COR-L47 (cell line): ENCODE measurements around the gene FPR3.
"Not testable (repeated sequence)": the region's sequence is repeated elsewhere in the genome, so short reads cannot be mapped to it uniquely, and the experiment has no call there.

Experiments
- DNase-seq: peaks from one replicate; lab custom pipeline; 2025; lab: John Stamatoyannopoulos, UW

Gene FPR3

GRCh38 chr19:51784109-51784785 lies 10.7 kb upstream of the FPR3 start:
- DNase-seq = no peak

- DNase-seq = no peak
Observed at GRCh38 chr19:51784922-51785690, 9.9 kb upstream of the FPR3 start.

- DNase-seq = no peak
Observed at GRCh38 chr19:51786646-51787494, 8.1 kb upstream of the FPR3 start.

GRCh38 chr19:51788029-51788428 lies 6.9 kb upstream of the FPR3 start:
- no peak for DNase-seq

- DNase-seq = no peak
Observed at GRCh38 chr19:51789061-51789795, 5.7 kb upstream of the FPR3 start.

GRCh38 chr19:51792932-51793331 lies 2.0 kb upstream of the FPR3 start:
- DNase-seq = no peak

GRCh38 chr19:51793994-51794393 lies 963 bp upstream of the FPR3 start:
- no peak for DNase-seq

- no peak for DNase-seq
Observed at GRCh38 chr19:51796195-51796679, 1.3 kb downstream of the FPR3 start.

GRCh38 chr19:51797480-51797879 lies 2.5 kb downstream of the FPR3 start:
- no peak for DNase-seq

GRCh38 chr19:51798062-51798461 lies 3.1 kb downstream of the FPR3 start:
- no peak for DNase-seq

GRCh38 chr19:51799034-51799773 lies 4.2 kb downstream of the FPR3 start:
- no peak for DNase-seq

- DNase-seq = no peak
Observed at GRCh38 chr19:51799774-51800472, 5.0 kb downstream of the FPR3 start.

GRCh38 chr19:51800473-51801244 lies 5.7 kb downstream of the FPR3 start:
- no peak for DNase-seq

GRCh38 chr19:51802775-51803174 lies 7.8 kb downstream of the FPR3 start:
- DNase-seq = no peak

GRCh38 chr19:51803519-51803918 lies 8.6 kb downstream of the FPR3 start:
- DNase-seq = no peak

GRCh38 chr19:51803967-51804366 lies 9.0 kb downstream of the FPR3 start:
- no peak for DNase-seq

- DNase-seq = not testable (repeated sequence)
Observed at GRCh38 chr19:51804789-51805188, 9.8 kb downstream of the FPR3 start.

GRCh38 chr19:51805396-51805795 lies 10.4 kb downstream of the FPR3 start:
- DNase-seq = not testable (repeated sequence)

GRCh38 chr19:51806571-51806970 lies 11.6 kb downstream of the FPR3 start:
- not testable (repeated sequence) for DNase-seq
